Nephron (organoid): ENCODE results near the gene GJB5.
"Not testable (repeated sequence)": the region's sequence is repeated elsewhere in the genome, so short reads cannot be mapped to it uniquely, and the experiment has no call there.

Source experiments
- H3K27ac Mint-ChIP-seq, 3 experiments: 2 replicates each; pipeline ENCODE4 v1.8.0; 2020; ENCODE audit warnings: mixed read lengths in 3 of 3, mild to moderate bottlenecking in 2 of 3, moderate library complexity in 1 of 3
- H3K27me3 Mint-ChIP-seq: 2 replicates; pipeline ENCODE4 v1.8.0; 2021; ENCODE audit warnings: low read depth, mild to moderate bottlenecking, moderate library complexity, mixed read lengths
- H3K36me3 Mint-ChIP-seq: 2 replicates; pipeline ENCODE4 v1.8.0; 2020; ENCODE audit warnings: low read depth, mixed read lengths
- H3K4me1 Mint-ChIP-seq: 2 replicates; pipeline ENCODE4 v1.8.0; 2020; ENCODE audit warnings: mixed read lengths
- H3K4me3 Mint-ChIP-seq, 3 experiments: 2 replicates each; pipeline ENCODE4 v1.8.0; 2020; ENCODE audit warnings: mild to moderate bottlenecking in 3 of 3, mixed read lengths in 3 of 3, moderate library complexity in 2 of 3
- H3K9me3 Mint-ChIP-seq: 2 replicates; pipeline ENCODE4 v1.8.0; 2020; ENCODE audit warnings: mixed read lengths
- TF ChIP-seq, protein P1 (sequence below), 3 experiments: fragments of 200-600 bp; sonication (generic); IDR thresholded peaks; one replicate each; pipeline ENCODE4 v1.5.0; 2021; ENCODE audit warnings: antibody characterized with exemption in 3 of 3; ENCODE audit not compliant: unreplicated experiment in 3 of 3

Gene GJB5

DNA sequence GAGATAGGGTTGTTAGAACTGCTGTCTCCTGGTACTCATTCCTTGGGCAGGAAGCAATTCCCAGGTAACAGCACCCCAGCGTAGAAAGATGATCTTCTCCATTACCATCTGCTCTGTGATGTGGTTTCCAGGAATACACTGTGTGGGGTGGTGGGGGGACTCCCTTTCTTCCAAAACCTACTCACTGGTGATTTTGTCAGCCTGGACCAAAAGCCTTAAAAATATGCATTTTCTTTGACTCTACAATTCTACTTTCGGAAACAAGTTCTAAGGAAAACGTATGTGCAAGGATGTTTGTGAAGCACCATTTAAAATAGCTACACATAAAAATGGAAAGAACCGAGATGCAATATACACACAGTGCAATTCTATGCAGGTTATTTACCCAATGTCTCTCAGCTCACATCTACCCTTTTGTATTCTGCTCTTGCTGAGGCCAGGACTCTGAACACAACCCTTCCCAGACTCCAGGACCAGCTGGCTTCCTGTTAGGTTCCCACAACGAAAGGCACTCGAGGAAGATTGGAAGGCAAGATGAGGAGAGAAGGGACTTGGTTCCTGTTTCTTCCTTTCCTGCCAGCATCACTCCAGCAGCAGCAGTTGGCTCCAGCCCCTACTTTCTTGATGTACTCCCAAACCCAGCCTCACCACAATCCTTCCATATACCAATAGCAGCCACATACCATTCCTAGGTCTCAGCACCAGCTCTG is 33.0 kb upstream of the GJB5 start:
- no peaks in the 10 kb centered on the region for H3K4me1 Mint-ChIP-seq
- no peak overlapping the region for H3K27ac Mint-ChIP-seq
- TF ChIP-seq, protein P1, sequence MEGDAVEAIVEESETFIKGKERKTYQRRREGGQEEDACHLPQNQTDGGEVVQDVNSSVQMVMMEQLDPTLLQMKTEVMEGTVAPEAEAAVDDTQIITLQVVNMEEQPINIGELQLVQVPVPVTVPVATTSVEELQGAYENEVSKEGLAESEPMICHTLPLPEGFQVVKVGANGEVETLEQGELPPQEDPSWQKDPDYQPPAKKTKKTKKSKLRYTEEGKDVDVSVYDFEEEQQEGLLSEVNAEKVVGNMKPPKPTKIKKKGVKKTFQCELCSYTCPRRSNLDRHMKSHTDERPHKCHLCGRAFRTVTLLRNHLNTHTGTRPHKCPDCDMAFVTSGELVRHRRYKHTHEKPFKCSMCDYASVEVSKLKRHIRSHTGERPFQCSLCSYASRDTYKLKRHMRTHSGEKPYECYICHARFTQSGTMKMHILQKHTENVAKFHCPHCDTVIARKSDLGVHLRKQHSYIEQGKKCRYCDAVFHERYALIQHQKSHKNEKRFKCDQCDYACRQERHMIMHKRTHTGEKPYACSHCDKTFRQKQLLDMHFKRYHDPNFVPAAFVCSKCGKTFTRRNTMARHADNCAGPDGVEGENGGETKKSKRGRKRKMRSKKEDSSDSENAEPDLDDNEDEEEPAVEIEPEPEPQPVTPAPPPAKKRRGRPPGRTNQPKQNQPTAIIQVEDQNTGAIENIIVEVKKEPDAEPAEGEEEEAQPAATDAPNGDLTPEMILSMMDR (IDR thresholded peaks at IDR 0.05; ENCODE audit: unreplicated experiment in 3 of 3): no peak
- H3K9me3 Mint-ChIP-seq: peaks cover 2% of the 10 kb centered on the region
- peaks cover 60% of the 10 kb centered on the region for H3K27me3 Mint-ChIP-seq
- no peak overlapping the region for H3K4me3 Mint-ChIP-seq
- H3K36me3 Mint-ChIP-seq: no peaks in the 10 kb centered on the region

DNA sequence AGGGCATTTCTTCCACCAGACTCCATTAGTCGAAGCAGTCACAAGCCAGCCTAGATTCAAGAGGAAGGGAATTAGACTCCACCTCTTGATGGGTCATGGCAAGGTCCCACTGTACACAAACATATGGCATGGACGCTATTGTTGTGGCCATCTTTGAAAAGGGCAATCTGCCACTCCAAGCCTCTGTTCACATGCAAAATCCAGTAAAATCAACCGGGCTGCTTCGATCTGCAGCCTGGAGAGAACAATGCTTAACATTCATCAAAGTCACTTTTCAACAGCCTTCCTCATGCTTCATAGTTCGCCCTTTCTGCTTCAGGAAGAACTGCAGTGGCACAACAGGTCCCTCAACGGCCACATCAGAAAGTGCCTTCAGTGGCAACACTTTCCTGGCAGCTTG is 28.0 kb upstream of the GJB5 start:
- Mint-ChIP-seq H3K9me3 (no peaks in the 10 kb centered on the region), H3K36me3 (no peaks in the 10 kb centered on the region), H3K4me3 (no peak overlapping the region), H3K27me3 (peaks cover 46% of the 10 kb centered on the region), H3K4me1 (no peaks in the 10 kb centered on the region), H3K27ac (no peak overlapping the region)
- TF ChIP-seq, protein P1 (IDR thresholded peaks at IDR 0.05; ENCODE audit: unreplicated experiment in 3 of 3): no peak

DNA sequence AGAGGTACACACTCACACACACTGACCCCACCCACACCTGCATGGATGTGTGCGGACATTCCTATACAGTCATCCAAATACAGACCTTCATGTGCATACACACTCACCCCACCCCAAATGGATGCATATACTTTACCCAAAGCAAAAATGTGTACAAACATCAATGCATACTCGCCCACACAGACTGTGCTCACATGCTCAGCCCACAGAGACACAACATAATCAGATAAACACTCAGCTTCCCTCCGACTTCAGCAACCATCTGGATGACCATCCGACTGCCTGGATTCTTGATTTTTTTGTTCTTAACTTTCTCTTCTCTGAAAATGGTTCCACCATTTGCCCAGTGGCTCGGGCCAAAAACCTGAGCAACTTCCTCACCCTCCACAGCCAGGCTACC is 24.4 kb upstream of the GJB5 start:
- Mint-ChIP-seq H3K4me1 (no peaks in the 10 kb centered on the region), H3K27ac (no peak overlapping the region), H3K9me3 (no peaks in the 10 kb centered on the region), H3K36me3 (no peaks in the 10 kb centered on the region), H3K4me3 (no peak overlapping the region), H3K27me3 (peaks cover 30% of the 10 kb centered on the region)
- TF ChIP-seq, protein P1 (IDR thresholded peaks at IDR 0.05; ENCODE audit: unreplicated experiment in 3 of 3): no peak

DNA sequence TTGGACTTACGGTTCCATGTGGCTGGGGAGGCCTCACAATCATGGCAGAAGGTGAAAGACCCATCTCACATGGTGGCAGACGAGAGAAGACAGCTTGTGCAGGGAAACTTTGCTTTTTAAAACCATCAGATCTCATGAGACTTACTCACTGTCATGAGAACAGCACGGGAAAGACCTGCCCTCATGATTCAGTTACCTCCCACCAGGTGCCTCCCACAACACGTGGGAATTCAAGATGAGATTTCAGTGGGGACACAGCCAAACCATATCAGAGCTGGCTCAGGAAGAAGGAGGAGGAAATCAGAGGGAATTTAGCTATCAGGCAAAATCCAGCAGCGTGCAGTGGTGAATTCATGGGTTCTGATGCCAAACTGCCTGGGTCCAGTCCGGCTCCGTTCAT is 22.0 kb upstream of the GJB5 start:
- H3K36me3 Mint-ChIP-seq, H3K4me1 Mint-ChIP-seq, H3K9me3 Mint-ChIP-seq, H3K27ac Mint-ChIP-seq, H3K4me3 Mint-ChIP-seq: not testable (repeated sequence)
- H3K27me3 Mint-ChIP-seq: peaks cover 23% of the 10 kb centered on the region

DNA sequence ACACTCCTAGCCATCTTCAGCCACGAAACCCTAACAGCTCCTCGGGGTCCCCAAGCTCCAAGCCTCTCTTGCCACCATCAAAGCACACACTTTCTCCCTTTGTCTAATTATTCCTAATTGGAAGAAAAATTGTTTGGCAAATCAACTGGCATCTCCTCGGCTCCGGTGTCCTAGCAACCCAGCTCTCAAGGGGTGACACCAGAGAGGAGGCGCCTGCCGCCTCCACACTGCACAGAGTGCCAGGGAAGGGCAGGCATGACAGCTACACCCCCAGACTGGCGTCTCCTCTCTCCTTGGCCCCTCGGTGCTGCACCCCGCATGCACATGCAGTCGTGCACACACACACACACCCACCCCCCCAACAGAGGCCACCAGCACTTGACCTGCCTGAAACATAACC is 18.2 kb upstream of the GJB5 start:
- no peaks in the 10 kb centered on the region for H3K36me3 Mint-ChIP-seq
- H3K9me3 Mint-ChIP-seq: no peaks in the 10 kb centered on the region
- no peak overlapping the region for H3K27ac Mint-ChIP-seq
- H3K4me3 Mint-ChIP-seq: no peak overlapping the region
- peaks cover 5% of the 10 kb centered on the region for H3K4me1 Mint-ChIP-seq
- peaks cover 17% of the 10 kb centered on the region for H3K27me3 Mint-ChIP-seq
- TF ChIP-seq, protein P1 (IDR thresholded peaks at IDR 0.05; ENCODE audit: unreplicated experiment in 3 of 3): no peak

DNA sequence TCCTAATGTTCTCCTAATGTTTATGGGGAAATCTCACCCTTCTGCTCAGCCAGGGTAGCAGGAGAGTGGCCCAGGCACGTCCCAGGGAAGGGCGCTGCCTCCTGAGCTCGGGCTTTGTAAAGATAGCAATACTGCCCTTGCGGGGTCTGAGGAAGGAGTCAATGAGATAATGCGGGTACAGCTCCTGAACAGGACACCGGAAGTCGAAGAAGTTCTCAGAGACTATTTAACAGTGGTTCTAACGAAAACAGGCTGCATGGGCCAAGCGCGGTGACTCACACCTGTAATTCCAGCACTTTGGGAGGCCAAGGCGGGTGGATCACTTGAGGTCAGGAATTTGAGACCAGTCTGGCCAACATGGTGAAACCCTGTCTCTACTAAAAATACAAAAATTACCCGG is 17.6 kb upstream of the GJB5 start:
- H3K27ac Mint-ChIP-seq, H3K9me3 Mint-ChIP-seq, H3K36me3 Mint-ChIP-seq, H3K4me3 Mint-ChIP-seq, H3K4me1 Mint-ChIP-seq: not testable (repeated sequence)
- H3K27me3 Mint-ChIP-seq: peaks cover 18% of the 10 kb centered on the region

DNA sequence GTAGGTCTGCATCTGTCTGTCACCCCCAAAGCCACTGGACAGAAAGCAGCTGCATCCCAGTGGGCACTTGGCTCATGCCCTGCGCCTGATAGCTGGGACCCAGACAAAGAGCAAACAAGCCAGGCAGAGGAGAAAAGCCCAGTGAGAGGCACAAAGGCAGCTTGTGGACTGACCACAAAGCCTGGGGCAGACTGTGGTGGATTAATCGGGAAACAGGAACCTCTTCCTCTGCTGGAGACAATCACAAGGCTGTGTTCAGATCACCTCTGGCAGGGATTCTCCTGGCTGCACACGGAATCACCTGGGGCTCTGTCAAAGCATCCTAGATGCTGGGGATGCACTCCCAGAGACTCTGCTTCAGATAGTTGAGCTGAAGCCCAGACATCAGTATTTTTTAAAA is 15.2 kb upstream of the GJB5 start:
- Mint-ChIP-seq H3K27ac (no peak overlapping the region), H3K27me3 (peaks cover 19% of the 10 kb centered on the region), H3K4me1 (peaks cover 5% of the 10 kb centered on the region), H3K4me3 (no peak overlapping the region), H3K36me3 (no peaks in the 10 kb centered on the region), H3K9me3 (no peaks in the 10 kb centered on the region)
- TF ChIP-seq, protein P1 (IDR thresholded peaks at IDR 0.05; ENCODE audit: unreplicated experiment in 3 of 3): no peak
